Measurements from ENCODE around the gene SEPTIN7. TPM values are rescaled to one million over a fixed set of nuclear protein-coding genes. Genes with fewer than 3 reads are reported as not detected.

SEPTIN7 gene
- 65.6 and 220 TPM in 2 replicates for total RNA-seq

GRCh38 chr7:35800718-35801391 lies at the start of gene SEPTIN7:
SEPTIN7 (plus strand) TSS chr7:35801057; CDS start chr7:35801210, 153 bp downstream.

Other genes starting within 250 kb of the SEPTIN7 start
- gene HERPUD2, start 105.9 kb upstream of the SEPTIN7 start, total RNA-seq: 41.2 and 47.5 TPM in 2 replicates

Measured in nasal cavity respiratory epithelium epithelial cell of viscerocranial mucosa (primary cell).